ENCODE measurements around the gene MORN1.

MORN1 gene

DNA sequence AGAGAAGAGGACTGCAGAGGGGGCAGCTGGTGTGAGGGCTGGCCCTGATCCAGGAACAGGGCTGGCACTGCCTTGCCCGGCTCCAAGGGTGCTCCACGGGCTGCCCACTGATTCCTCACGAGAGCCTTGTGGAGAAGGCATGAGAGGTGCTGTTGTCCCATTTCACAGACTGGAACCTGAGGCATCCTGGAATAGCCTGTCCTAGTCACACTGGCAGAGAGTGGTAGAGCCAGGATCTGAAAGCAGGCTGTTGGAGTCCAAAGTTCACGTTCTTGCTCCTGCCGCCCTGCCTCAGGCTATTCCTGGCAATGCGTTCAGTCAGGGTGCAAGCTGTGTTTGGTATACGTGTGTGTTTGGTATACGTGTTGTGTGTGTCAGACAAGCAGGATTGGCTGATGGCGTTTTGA, 2.1 kb upstream of the MORN1 start:
- Histone ChIP-seq H4K91ac (ENCODE audit: low read depth, low read length, poor library complexity) (no peak overlapping the region), H3K27ac (replicated peaks; ENCODE audit: low read length) (no peak overlapping the region), H3K27me3 (ENCODE audit: control insufficient read depth in 3 of 3, insufficient read depth in 3 of 3, low read depth in 1 of 3, low read length in 3 of 3) (no peaks in the 10 kb centered on the region), H3K79me1 (ENCODE audit: low read depth, low read length) (peaks cover 36% of the 10 kb centered on the region), H2AK5ac (ENCODE audit: low read depth, low read length) (no peak overlapping the region), H3K9me3 (replicated peaks in 1 of 2; ENCODE audit: control insufficient read depth in 2 of 2, insufficient read depth in 1 of 2, low read depth in 1 of 2, low read length in 2 of 2) (peaks cover 0 to 2% of the 10 kb centered on the region in 2 donors), H3K4me2 (ENCODE audit: insufficient read depth, low read length, poor library complexity, severe bottlenecking) (no peak overlapping the region), H3K4me3 (ENCODE audit: low read length in 2 of 2) (peak overlapping the region in 1 of 2 donors; percentile 22), H2BK5ac (ENCODE audit: low read length) (no peak overlapping the region), H2BK15ac (ENCODE audit: low read length) (no peak overlapping the region), H2AFZ (ENCODE audit: low read length) (no peak overlapping the region), H3K4me1 (ENCODE audit: control insufficient read depth in 2 of 2, insufficient read depth in 1 of 2, low read depth in 1 of 2, low read length in 2 of 2) (peaks cover 11 to 13% of the 10 kb centered on the region in 2 donors), H3K4ac (ENCODE audit: low read length) (no peak overlapping the region), H2BK120ac (ENCODE audit: low read depth, low read length) (no peak overlapping the region), H3K23ac (ENCODE audit: low read depth, low read length, poor library complexity) (no peak overlapping the region), H3K18ac (ENCODE audit: low read length) (no peak overlapping the region), H3K9ac (ENCODE audit: low read depth, low read length, poor library complexity) (peak overlapping the region; percentile 45), H3K14ac (ENCODE audit: low read length) (no peak overlapping the region), H3K36me3 (replicated peaks in 1 of 2; ENCODE audit: control insufficient read depth in 2 of 2, insufficient read depth in 2 of 2, low read length in 2 of 2) (peaks cover 48 to 69% of the 10 kb centered on the region in 2 donors), H2BK12ac (ENCODE audit: low read length) (no peak overlapping the region), H4K8ac (ENCODE audit: low read depth, low read length) (no peak overlapping the region)
- DNase-seq (ENCODE audit: low spot score) = no peak
- WGBS, 2 donors (ENCODE audit: extremely low coverage in 2 of 2, insufficient read length in 2 of 2, insufficient replicate concordance in 1 of 2) = no CpG with 5 or more reads among the region's 9 CpGs

DNA sequence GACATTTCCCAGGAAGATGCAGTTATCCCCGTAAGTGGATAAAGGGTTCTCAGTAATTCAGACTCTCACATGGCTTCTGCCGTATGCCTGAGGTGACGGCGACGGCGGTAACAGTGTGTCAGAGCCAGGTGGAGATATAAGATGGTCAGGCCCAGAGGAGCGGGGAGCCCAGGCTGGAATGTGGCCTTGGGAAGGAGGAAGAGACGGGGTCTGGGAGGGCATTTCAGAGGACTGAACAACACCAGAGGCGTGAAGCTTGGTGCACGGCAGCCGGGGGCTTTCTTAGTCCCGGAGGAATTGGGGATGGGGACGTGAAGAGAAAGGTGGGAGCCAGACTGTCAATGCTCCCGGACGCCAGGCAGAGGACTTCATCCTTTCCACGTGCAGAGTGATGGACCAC, 1.3 kb upstream of the MORN1 start:
- Histone ChIP-seq H3K36me3 (replicated peaks in 1 of 2; ENCODE audit: control insufficient read depth in 2 of 2, insufficient read depth in 2 of 2, low read length in 2 of 2) (peaks cover 47 to 70% of the 10 kb centered on the region in 2 donors), H3K27ac (replicated peaks; ENCODE audit: low read length) (no peak overlapping the region)

GRCh38 chr1:2391931-2392509, 666 bp upstream of the MORN1 start:
- H3K27ac ChIP-seq (replicated peaks; ENCODE audit: low read length) = no peak overlapping the region
- no peak overlapping the region for H2BK15ac ChIP-seq (ENCODE audit: low read length)
- no CpG with 5 or more reads among the region's 62 CpGs for WGBS, 2 donors (ENCODE audit: extremely low coverage in 2 of 2, insufficient read length in 2 of 2, insufficient replicate concordance in 1 of 2)
- peaks cover 41 to 68% of the 10 kb centered on the region in 2 donors for H3K36me3 ChIP-seq (replicated peaks in 1 of 2; ENCODE audit: control insufficient read depth in 2 of 2, insufficient read depth in 2 of 2, low read length in 2 of 2)
- H4K8ac ChIP-seq (ENCODE audit: low read depth, low read length) = peak overlapping the region; percentile 95
- peak overlapping the region; percentile 82 for H3K23ac ChIP-seq (ENCODE audit: low read depth, low read length, poor library complexity)
- H2AK5ac ChIP-seq (ENCODE audit: low read depth, low read length) = no peak overlapping the region
- H3K4me3 ChIP-seq (ENCODE audit: low read length in 2 of 2) = peak overlapping the region; percentile 97
- no peak overlapping the region for H2BK5ac ChIP-seq (ENCODE audit: low read length)
- no peak overlapping the region for H2BK120ac ChIP-seq (ENCODE audit: low read depth, low read length)
- DNase-seq (ENCODE audit: low spot score) = no peak
- peaks cover 36% of the 10 kb centered on the region for H3K79me1 ChIP-seq (ENCODE audit: low read depth, low read length)
- H3K4ac ChIP-seq (ENCODE audit: low read length) = no peak overlapping the region
- peak overlapping the region; percentile 92 for H3K18ac ChIP-seq (ENCODE audit: low read length)
- peaks cover 11 to 13% of the 10 kb centered on the region in 2 donors for H3K4me1 ChIP-seq (ENCODE audit: control insufficient read depth in 2 of 2, insufficient read depth in 1 of 2, low read depth in 1 of 2, low read length in 2 of 2)
- H3K4me2 ChIP-seq (ENCODE audit: insufficient read depth, low read length, poor library complexity, severe bottlenecking) = peak overlapping the region; percentile 94
- peak overlapping the region; percentile 71 for H2AFZ ChIP-seq (ENCODE audit: low read length)
- no peak overlapping the region for H3K14ac ChIP-seq (ENCODE audit: low read length)
- H2BK12ac ChIP-seq (ENCODE audit: low read length) = no peak overlapping the region
- H3K9ac ChIP-seq (ENCODE audit: low read depth, low read length, poor library complexity) = peak overlapping the region; percentile 93
- no peak overlapping the region for H4K91ac ChIP-seq (ENCODE audit: low read depth, low read length, poor library complexity)
- H3K9me3 ChIP-seq (replicated peaks in 1 of 2; ENCODE audit: control insufficient read depth in 2 of 2, insufficient read depth in 1 of 2, low read depth in 1 of 2, low read length in 2 of 2) = peaks cover 0 to 2% of the 10 kb centered on the region in 2 donors
- no peaks in the 10 kb centered on the region for H3K27me3 ChIP-seq (ENCODE audit: control insufficient read depth in 3 of 3, insufficient read depth in 3 of 3, low read depth in 1 of 3, low read length in 3 of 3)

More for the DNA sequence above, 1.3 kb upstream of the MORN1 start:
- Histone ChIP-seq H2BK15ac (ENCODE audit: low read length) (no peak overlapping the region), H4K91ac (ENCODE audit: low read depth, low read length, poor library complexity) (no peak overlapping the region), H3K27me3 (ENCODE audit: control insufficient read depth in 3 of 3, insufficient read depth in 3 of 3, low read depth in 1 of 3, low read length in 3 of 3) (no peaks in the 10 kb centered on the region), H3K14ac (ENCODE audit: low read length) (no peak overlapping the region), H2BK12ac (ENCODE audit: low read length) (no peak overlapping the region), H3K4me1 (ENCODE audit: control insufficient read depth in 2 of 2, insufficient read depth in 1 of 2, low read depth in 1 of 2, low read length in 2 of 2) (peaks cover 11 to 13% of the 10 kb centered on the region in 2 donors), H3K23ac (ENCODE audit: low read depth, low read length, poor library complexity) (peak overlapping the region; percentile 4), H3K4ac (ENCODE audit: low read length) (no peak overlapping the region), H3K79me1 (ENCODE audit: low read depth, low read length) (peaks cover 36% of the 10 kb centered on the region), H3K4me3 (ENCODE audit: low read length in 2 of 2) (peak overlapping the region in 1 of 2 donors; percentile 97), H3K18ac (ENCODE audit: low read length) (no peak overlapping the region), H2AK5ac (ENCODE audit: low read depth, low read length) (no peak overlapping the region), H2AFZ (ENCODE audit: low read length) (no peak overlapping the region), H2BK5ac (ENCODE audit: low read length) (no peak overlapping the region), H3K9me3 (replicated peaks in 1 of 2; ENCODE audit: control insufficient read depth in 2 of 2, insufficient read depth in 1 of 2, low read depth in 1 of 2, low read length in 2 of 2) (peaks cover 0 to 2% of the 10 kb centered on the region in 2 donors), H3K9ac (ENCODE audit: low read depth, low read length, poor library complexity) (no peak overlapping the region), H2BK120ac (ENCODE audit: low read depth, low read length) (no peak overlapping the region), H3K4me2 (ENCODE audit: insufficient read depth, low read length, poor library complexity, severe bottlenecking) (no peak overlapping the region), H4K8ac (ENCODE audit: low read depth, low read length) (no peak overlapping the region)
- no CpG with 5 or more reads among the region's 16 CpGs for WGBS, 2 donors (ENCODE audit: extremely low coverage in 2 of 2, insufficient read length in 2 of 2, insufficient replicate concordance in 1 of 2)
- no peak for DNase-seq (ENCODE audit: low spot score)

DNA sequence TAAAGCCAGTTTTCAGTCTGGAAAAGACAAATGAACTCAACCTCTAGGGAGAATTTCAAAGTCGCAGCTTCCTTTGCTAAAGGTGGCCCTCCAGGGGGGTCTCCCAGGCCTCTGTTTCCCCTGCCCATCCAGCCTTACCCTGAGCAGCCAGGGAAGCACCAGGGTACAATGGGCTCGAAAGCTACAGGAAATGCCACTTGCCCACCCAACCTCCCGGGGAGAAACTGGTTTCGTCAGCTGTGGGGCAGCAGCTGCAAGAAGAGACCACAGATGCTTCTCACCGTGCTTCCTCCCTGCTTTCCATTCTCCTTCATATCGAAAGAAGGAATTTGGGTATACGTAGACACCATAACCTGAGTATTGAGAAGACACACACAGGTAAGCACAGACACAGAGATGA, 1.7 kb downstream of the MORN1 start:
- H3K27ac ChIP-seq (replicated peaks; ENCODE audit: low read length) = no peak overlapping the region
- peak overlapping the region in 1 of 2 donors; percentile 97 for H3K4me3 ChIP-seq (ENCODE audit: low read length in 2 of 2)
- no peak overlapping the region for H3K14ac ChIP-seq (ENCODE audit: low read length)
- peaks cover 28% of the 10 kb centered on the region for H3K79me1 ChIP-seq (ENCODE audit: low read depth, low read length)
- no CpG with 5 or more reads among the region's 7 CpGs for WGBS, 2 donors (ENCODE audit: extremely low coverage in 2 of 2, insufficient read length in 2 of 2, insufficient replicate concordance in 1 of 2)
- no peak overlapping the region for H2BK120ac ChIP-seq (ENCODE audit: low read depth, low read length)
- peaks cover 0 to 2% of the 10 kb centered on the region in 2 donors for H3K9me3 ChIP-seq (replicated peaks in 1 of 2; ENCODE audit: control insufficient read depth in 2 of 2, insufficient read depth in 1 of 2, low read depth in 1 of 2, low read length in 2 of 2)
- H3K27me3 ChIP-seq (ENCODE audit: control insufficient read depth in 3 of 3, insufficient read depth in 3 of 3, low read depth in 1 of 3, low read length in 3 of 3) = no peaks in the 10 kb centered on the region
- no peak overlapping the region for H2AK5ac ChIP-seq (ENCODE audit: low read depth, low read length)
- no peak overlapping the region for H2BK12ac ChIP-seq (ENCODE audit: low read length)
- DNase-seq (ENCODE audit: low spot score) = no peak
- H3K36me3 ChIP-seq (replicated peaks in 1 of 2; ENCODE audit: control insufficient read depth in 2 of 2, insufficient read depth in 2 of 2, low read length in 2 of 2) = peaks cover 27 to 47% of the 10 kb centered on the region in 2 donors
- no peak overlapping the region for H3K4ac ChIP-seq (ENCODE audit: low read length)
- H2BK5ac ChIP-seq (ENCODE audit: low read length) = no peak overlapping the region
- no peak overlapping the region for H2BK15ac ChIP-seq (ENCODE audit: low read length)
- H4K8ac ChIP-seq (ENCODE audit: low read depth, low read length) = peak overlapping the region; percentile 7
- H4K91ac ChIP-seq (ENCODE audit: low read depth, low read length, poor library complexity) = no peak overlapping the region
- peaks cover 11 to 13% of the 10 kb centered on the region in 2 donors for H3K4me1 ChIP-seq (ENCODE audit: control insufficient read depth in 2 of 2, insufficient read depth in 1 of 2, low read depth in 1 of 2, low read length in 2 of 2)
- H3K9ac ChIP-seq (ENCODE audit: low read depth, low read length, poor library complexity) = no peak overlapping the region
- no peak overlapping the region for H2AFZ ChIP-seq (ENCODE audit: low read length)
- no peak overlapping the region for H3K4me2 ChIP-seq (ENCODE audit: insufficient read depth, low read length, poor library complexity, severe bottlenecking)
- H3K23ac ChIP-seq (ENCODE audit: low read depth, low read length, poor library complexity) = peak overlapping the region; percentile 2
- H3K18ac ChIP-seq (ENCODE audit: low read length) = no peak overlapping the region
